ENCODE data around the gene MORN3.
"Not testable (repeated sequence)": the region's sequence is repeated elsewhere in the genome, so short reads cannot be mapped to it uniquely, and the experiment has no call there.

MORN3 gene

DNA sequence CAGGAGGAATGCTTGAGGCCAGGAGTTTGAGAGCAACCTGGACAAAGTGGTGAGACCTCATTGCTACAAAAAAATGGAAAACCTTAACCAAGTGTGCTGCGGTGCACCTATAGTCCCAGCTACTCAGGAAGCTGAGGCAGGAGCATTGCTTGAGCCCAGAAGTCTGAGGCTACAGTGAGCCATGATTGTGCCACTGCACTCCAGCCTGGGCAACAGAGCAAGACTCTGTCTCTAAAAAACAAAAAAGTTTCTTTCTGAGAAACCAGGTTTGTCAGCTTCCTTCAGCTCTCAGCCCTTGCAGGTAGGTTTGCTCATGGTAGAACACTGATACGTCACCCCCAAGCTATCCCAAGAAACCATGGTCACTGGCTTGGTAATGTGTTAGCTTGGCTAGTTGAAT, 20.0 kb upstream of the MORN3 start:
- DNase-seq, result no peak

DNA sequence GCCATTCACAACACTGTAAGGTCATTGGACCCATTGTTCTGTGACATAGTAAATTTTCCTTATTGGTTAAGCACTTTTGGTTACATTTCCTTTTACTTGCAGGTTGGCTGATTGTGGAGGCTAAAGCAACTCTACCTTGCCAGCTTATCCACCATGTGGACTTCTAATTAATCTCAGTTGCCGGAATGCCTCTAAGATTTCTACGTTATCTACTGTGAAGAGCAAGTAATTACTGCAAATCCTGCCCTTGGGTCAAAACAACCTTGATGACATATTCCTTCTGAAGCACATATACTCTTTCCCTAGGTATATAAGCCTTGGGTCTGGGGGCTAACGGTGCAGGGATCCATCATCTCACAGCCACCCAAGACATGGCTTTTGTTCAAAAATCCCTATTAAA, 19.5 kb upstream of the MORN3 start:
- DNase-seq, result no peak

DNA sequence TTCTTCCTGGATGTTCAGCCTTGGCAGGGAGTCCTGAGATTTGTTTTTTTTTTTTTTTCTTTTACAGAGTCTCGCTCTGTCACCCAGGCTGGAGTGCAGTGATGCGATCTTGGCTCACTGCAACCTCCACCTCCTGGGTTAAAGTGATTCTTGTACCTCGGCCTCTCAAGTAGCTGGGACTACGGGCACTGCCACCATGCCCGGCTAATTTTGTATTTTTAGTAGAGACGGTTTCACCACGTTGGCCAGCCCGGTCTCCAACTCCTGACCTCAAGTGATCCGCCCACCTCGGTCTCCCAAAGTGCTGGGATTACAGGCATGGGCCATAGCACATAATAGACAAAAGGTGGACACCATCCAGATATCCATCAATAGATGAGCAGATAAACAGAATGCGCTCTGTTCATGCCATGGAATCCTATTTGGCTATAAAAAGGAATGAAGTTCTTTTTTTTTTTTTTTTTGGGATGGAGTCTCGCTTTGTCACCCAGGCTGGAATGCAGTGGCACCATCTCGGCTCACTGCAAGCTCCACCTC, 10.3 kb upstream of the MORN3 start:
- not testable (repeated sequence) for DNase-seq

DNA sequence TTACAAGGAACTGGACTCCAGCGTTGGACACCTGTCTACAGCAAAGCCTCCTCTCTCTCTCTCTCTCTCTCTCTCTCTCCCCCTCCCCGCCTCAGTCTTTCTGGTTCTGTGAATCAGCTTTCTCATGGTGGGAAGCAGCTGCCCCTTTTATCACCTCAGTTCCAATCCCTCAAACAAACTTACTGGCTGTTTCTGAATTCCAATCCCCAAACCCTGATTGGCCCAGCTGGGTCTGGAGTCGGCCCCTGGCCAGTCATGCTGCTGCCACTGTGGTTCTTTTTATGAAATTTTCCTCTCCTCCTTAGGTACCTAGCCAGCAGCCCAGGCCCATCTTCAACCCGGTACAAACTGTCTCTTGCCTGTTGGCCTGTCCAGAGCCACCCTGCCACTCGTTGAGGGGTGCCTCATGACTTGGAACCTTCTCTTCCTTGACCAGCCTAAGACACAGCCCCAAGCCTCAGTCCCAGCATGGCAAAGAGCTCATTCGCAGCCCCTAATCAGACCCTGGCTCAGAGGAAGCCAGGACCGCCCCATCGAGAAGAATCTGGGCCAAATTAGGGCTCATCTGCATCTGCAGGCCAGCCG, 9.4 kb upstream of the MORN3 start:
- peak; percentile 13 for DNase-seq

DNA sequence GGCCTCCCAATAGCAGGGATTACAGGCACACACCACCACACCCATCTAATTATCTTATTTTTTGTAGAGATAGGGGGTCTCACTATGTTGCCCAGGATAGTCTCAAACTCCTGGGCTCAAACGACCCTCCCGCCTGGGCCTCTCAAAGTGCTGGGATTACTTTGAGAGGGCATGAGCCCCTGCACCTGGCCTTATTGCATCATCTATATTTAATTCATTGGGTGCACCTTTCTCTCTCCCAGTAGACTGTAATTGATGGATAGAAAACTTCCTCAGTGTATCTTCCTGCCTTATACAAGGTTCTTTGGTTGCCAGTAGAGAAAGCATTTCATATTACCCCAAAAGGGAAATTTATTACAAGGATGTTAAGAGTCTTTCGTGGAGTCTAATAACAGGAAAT, 8.9 kb upstream of the MORN3 start:
- no peak for DNase-seq

DNA sequence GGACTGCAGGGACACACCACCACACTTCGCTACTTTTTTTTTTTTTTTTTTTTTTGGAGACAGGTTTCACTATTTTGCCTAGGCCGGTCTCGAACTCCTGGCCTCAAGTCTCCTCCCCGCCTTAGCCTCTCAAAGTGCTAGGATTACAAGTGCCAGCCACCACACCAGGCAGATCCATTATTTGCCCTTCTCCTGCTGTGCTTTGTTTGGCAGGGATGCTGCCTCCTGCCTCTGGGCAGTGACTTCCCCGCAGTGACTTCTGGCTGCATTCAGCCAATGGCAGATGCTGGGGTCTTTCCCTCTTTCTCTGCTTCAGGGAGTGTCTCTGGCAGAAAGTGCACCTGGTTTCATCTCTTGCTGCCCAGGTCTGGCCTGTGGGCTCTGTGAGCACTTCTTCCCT, 6.7 kb upstream of the MORN3 start:
- DNase-seq, result no peak

DNA sequence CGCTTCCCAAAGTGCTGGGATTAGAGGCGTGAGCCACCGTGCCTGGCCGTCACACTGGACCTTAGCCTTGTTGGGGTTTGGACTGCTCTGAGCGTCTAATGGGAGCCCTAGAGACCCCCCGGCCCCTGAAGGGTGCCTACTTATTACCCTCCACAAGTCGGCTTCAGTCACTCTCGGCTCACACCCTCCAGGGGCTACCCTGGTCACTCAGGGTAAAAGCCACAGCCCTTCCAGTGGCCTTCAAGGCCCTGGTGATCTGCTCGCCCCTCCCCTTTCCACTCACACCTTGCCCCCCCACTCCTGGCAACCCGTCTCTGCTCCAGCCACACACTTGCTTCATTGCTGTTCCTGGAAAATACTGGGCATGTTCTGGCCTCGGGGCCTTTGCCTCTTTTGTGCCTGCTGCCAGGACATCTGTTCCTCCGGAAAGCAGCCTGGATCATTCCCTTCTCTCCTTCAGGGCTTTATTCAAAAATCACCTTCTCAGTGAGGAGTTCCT, 3.6 kb upstream of the MORN3 start:
- DNase-seq, result no peak

DNA sequence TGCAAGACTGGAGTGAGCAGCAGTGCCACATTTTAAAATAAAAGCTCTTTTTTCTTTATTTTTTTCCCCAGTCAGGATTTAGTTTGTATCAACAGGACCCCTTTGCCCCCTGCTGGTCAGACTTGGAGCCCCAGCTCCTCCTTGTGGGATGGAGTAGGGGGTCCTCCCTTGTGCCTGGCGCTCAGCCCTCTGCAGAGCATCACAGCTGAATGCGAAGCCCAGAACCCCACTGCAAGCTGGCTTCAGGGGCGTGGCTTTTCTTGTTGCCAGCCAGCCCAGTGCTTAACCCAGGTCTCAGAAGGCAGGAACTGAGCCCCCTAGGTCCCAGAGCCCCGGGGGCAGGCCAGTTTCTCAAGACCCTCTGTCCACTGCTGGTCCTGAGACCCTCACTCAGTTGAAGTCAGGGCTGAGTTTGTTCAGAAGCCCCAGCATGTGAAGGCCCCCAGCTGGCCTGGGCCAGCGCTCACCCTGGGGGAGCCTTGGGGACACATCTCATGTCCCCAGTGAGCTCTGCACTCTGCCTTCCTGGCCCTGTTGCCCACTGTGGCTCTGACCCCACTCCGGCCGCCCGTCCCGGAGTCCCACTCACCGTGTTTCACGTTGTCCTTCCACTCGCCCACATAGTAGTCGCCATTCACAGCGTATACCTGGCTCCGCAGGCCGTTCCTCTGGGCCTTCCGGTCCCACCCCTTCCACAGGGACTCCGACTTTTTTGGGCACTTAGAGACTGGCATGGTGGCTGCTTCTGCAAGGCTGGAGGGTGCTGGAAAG, 519 bp downstream of the MORN3 start:
- peak; percentile 46 for DNase-seq

DNA sequence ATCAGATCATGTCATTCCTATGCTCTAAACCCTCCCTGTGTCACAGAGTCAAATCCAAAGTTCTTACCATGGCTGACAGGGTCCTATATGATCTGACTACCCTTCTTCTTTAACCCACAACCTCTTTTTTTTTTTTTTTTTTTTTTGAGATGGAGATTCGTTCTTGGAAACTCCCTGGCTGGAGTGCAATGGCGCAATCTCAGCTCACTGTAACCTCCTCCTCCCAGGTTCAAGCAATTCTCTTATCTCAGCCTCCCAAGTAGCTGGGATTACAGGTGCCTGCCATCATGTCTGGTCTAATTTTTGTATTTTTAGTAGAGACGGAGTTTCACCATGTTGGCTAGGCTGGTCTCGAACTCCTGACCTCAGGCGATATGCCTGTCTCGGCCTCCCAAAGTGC, 2.6 kb downstream of the MORN3 start:
- not testable (repeated sequence) for DNase-seq

DNA sequence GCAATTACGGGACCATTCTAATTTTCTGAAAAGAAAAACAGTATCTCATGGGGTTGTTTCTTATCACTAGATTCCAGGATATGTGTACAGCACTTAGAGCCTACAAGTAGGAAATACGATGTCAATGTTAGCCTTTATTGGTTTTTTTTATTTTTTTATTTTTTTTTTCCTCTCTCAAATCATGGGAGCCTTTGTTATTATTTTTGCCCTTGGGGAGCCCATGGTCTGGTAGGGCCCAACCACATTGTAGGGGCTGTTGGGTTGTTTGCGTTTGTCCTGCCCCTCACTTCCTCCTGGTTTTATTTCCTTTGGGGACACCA, 5.9 kb downstream of the MORN3 start:
- no peak for DNase-seq

DNA sequence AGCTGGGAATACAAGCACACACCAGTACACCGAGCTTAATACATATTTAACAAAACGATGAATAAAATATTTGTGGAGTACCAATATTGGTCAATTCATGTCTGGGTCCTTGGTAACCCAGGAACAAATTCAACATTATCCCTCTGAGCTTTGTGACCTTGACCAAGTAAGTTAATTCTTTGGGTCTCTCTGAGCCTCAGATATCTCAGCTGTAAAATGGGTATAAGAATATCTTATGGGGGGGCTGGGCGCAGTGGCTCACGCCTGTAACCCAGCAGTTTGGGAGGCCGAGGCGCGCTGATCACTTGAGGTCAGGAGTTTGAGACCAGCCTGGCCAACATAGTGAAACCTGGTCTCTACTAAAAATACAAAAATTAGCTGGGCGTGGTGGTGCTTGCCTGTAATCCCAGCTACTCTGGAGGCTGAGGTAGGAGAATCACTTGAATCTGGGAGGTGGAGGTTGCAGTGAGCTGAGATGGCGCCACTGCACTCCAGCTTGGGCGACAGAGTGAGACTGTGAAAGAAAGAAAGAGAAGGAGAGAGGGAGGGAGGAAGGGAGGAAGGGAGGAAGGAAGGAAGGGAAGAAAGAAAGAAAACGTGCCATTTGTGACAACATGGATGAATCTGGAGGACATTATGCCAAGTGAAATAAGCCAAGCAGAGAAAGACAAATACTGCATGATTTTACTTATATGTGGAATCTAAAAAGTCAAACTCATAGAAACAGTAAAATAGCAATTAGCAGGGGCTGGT, 7.9 kb downstream of the MORN3 start:
- not testable (repeated sequence) for DNase-seq

DNA sequence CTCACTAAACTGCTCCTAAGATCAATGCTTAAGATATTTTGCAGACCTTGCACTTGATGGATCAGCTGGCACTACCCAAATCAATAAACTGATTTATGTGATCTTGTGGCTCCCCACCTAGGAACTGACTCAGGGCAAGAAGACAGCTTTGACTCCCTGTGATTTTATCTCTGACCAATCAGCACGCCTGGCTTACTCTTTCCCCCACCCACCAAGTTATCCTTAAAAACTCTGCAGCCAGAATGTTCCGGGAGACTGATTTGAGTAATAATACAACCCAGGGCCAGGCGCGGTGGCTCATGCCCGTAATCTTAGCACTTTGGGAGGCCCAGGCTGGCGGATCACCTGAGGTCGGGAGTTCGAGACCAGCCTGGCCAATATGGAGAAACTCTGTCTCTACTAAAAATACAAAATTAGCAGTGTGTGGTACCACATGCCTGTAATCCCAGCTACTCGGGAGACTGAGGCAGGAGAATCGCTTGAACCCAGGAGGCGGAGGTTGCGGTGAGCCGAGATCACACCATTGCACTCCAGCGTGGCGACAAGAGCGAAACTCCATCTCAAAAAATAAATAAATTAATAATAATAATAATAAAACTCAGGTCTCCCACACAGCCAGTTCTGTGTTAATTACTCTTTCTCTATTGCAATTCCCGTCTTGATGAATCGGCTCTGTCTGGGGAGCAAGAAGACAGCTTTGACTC, 12.0 kb downstream of the MORN3 start:
- peak; percentile 31 for DNase-seq

DNA sequence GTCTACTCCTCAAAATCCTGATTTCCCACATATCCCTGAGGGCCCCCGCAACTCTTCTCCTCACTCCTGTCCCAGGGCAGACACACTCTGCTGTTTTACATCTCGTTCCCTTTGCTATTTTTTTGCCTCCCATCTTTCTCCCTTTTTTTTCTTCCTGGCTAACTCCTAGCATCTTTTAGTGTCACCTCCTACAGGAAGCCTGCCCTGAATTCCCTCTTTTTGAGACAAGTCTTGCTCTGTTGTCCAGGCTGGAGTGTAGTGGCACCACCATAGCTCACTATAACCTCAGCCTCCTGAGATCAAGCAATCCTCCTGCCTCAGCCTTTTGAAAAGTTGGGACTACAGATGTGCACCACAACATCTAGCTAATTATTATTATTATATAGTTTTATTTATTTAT, 13.3 kb downstream of the MORN3 start:
- DNase-seq, result no peak

DNA sequence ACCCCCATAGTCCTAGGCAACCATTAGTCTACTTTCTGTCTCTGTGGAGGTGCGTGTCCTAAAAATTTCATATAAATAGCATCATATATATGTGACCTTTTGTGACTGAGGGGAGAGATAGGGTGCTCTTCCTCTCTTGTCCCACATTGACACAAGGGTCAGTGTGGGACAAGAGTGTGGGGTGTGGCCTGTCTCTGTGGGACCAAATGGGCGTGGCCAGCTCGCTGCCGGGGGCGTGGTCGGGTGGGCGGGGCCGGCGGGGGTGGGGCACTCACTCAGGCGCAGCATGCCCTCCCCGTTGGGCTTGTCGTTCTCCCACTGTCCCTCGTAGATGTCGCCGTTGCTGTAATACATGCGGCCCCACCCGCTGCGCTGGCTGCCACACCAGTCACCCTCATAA, 15.5 kb downstream of the MORN3 start:
- DNase-seq, result no peak

DNA sequence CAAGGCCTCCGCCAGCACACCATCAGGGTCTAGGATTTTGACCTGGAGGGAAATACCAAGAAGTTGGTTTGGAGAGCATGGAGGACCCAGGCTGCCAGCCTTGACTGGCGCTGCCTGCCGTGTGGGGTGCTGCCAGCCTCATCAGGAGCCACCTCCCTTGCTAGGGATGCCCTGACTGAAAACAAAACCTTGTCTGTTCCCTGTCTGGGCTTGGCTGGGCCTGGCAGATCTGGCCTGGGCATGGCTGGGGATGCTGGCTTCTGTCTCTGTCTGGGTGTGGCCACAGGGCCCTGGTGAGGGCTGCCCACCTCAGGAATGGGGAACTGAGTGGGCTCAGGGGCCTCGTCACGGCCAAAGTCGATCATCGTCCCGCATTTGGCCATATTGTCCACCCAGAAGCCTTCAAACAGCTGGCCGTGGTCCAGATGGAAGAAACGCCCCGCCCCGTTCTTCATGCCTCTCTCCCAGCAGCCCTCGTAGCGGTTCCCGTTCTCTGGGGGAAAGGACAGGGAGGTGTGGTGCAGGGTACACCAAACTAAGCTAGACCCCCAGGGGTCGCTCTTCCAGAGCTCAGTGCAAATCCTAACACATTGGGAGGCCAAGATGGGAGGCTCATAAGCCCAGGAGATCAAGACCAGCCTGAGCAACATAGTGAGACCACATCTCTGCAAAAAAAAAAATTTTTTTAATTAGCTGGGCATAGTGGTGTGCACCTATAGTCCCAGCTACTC, 16.5 kb downstream of the MORN3 start:
- DNase-seq, result no peak

DNA sequence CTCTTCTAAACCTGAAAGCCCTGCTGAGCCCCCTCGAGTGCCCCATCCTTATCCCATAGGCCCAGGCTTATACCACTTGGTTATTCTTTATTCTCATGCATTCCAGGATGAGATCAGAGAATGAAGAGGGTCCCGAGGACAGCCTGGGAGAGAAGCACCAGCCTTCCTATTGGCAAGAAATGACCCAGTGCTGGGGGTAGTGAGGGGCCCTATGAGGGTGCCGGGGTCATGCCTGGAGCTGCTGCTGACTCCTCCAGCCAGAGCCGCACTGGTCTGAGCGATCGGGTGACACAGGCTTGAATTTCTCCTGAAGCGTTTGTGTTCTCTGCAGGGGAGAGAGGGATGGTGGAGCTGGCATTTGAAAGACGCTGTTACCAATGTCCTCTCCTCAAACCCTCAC, 18.1 kb downstream of the MORN3 start:
- no peak for DNase-seq

DNA sequence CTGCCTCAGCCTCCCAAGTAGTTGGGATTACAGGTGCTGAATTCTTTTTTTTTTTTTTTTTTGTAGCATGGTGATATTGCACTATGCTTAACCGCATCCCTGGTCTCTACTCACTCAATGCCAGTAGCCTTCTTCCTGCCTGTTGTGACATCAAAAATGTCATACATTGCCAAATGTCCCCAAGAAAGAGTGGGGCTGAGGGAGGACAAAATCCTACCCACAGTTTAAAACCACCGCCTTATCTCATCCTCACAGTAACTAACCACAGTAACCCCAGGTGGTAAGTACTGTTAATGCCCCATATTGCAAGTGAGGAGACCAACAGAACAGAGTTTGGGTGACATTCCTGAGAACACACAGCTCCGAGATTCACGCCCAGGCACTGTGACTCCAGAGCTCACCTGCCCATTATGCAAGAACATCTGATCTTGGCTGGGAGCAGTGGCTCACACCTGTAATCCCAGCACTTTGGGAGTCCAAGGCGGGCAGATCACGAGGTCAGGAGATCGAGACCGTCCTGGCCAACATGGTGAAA, 19.6 kb downstream of the MORN3 start:
- DNase-seq, result no peak

DNA sequence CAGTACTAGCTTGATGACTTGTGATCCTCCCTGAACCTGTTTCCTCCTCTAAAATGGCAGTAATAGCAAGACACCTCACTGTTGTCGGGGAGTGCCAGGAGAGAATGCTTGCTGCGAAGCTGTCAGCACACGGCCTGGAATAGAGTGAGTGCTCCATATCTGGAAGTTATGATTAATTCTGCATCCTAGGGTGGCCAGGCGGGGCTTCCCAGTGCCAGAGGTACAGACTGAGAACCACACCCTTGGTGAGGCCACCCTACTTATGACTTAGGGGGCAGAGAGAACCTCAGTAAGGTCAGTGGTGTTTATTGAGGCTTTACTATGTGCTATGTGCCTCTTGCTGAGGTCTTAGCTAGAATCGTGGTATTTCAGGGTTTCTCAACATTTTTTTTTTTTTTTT, 20.1 kb downstream of the MORN3 start:
- DNase-seq, result no peak

DNA sequence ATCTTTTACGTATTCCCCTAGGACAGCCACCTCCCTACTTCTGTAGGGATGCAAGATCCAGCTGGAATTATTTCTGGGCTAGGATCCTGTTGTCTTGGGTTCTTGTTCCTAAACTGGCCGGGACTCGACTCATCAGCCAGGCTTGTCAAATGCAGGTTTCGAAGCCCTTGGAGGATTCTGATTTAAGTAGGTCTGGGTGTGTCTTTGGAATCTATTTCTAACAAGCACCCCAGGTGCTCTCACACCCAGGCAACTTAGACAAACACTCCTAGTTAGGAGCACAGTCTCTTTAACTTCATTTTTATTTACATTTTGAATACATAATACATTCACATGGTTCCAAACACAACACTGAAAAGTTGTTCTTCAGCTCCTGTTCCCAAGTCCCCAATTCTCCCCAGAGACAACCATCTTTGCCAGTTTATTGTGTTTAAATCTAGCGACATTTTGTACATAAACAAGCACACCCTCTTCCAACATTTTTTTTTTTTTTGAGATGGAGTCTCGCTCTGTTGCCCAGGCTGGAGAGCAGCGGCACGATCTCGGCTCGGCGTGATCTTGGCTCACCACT, 20.9 kb downstream of the MORN3 start:
- no peak for DNase-seq

DNA sequence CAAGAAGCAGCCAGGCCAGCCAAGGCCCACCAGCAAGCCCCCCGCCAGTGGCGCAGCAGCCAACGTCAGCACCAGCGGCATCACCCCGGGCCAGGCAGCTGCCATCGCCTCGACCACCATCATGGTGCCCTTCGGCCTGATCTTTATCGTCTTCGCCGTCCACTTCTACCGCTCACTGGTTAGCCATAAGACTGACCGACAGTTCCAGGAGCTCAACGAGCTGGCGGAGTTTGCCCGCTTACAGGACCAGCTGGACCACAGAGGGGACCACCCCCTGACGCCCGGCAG, 28.2 kb downstream of the MORN3 start:
- no peak for DNase-seq

DNA sequence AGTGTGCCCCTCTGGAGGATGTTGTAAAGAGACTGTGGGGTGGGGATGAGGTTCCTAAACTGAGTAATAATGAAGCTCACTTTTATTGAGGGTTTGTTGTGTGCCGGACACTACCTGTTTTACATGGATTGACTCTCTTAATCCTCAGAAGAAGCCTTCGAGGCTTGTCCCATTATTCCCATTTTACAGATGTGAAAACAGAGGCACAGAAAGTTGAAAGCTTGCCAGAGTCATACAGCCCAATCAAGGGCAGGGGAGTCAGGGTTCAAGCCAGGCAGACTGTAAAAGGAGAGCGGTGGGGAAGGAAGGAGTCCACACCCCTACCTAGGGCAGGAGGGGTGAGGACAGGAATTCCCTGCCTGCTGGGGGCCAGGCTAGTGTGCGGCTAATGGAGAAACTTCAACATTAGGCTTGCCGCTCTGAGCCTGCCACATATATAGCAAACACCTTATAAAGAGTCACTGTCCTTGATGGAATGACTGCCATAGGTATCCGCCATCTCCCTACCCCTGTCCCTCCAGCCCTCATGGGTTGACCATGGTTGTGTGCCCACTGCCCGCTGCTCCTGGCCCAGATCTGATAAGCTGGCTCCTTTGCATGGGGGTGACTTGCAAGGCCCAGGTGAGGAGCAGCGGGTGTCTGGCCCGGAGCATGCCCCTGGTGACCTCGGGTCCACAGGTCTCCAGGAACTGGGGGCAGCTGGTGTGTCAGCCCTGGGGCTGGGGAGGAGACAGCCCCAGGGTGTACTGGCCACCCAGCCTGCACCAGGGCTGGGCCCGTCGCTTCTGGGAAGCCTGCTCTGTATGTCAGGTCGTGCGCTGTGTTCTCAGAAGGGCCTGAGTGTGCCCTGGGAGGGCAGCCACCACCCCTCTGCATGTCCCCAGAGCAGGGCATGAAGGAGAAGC, 30.9 kb downstream of the MORN3 start:
- no peak for DNase-seq
